Measurements from ENCODE around the gene CTNNA2. TPM values are rescaled to one million over a fixed set of nuclear protein-coding genes. Genes with fewer than 3 reads are reported as not detected.
"Not testable (repeated sequence)": the region's sequence is repeated elsewhere in the genome, so short reads cannot be mapped to it uniquely, and the experiment has no call there.

CTNNA2 gene
- total RNA-seq, 5 donors from 2014 or later (not counting 1 experiment from before 2014, with no cell fraction given) = not detected

- Mint-ChIP-seq H3K27ac (no peak overlapping the region), H3K4me3 (no peak overlapping the region), H3K9me3 (peaks cover 4 to 12% (median 6%) of the 10 kb centered on the region in 3 donors), H3K36me3 (no peaks in the 10 kb centered on the region), H3K27me3 (no peaks in the 10 kb centered on the region), H3K4me1 (no peaks in the 10 kb centered on the region)
- no peaks in the 10 kb centered on the region for H3K4me1 ChIP-seq (ENCODE audit: control insufficient read depth in 1 of 2, extremely low read depth in 1 of 2, insufficient read depth in 2 of 2, low read length in 2 of 2)
- H3K9me3 ChIP-seq = no peaks in the 10 kb centered on the region
- no peak overlapping the region for H3K27ac ChIP-seq (ENCODE audit: low read length)
- ATAC-seq (replicated peaks in 1 of 4) (no peak), DNase-seq (no peak)
- no peaks in the 10 kb centered on the region for H3K36me3 ChIP-seq (ENCODE audit: control insufficient read depth in 2 of 2, extremely low read depth in 1 of 2, insufficient read depth in 1 of 2, low read length in 1 of 2)
- CTCF ChIA-PET = no interaction called here
- POLR2A ChIA-PET = no interaction called here
- no peaks in the 10 kb centered on the region for H3K27me3 ChIP-seq (replicated peaks in 1 of 2; ENCODE audit: control insufficient read depth in 2 of 2, extremely low read depth in 1 of 2, insufficient read depth in 2 of 2, low read length in 1 of 2)
- no peak overlapping the region for H3K4me3 ChIP-seq (ENCODE audit: control insufficient read depth in 1 of 2, extremely low read depth in 1 of 2, low read length in 1 of 2)
- WGBS (ENCODE audit: insufficient coverage) = 100% methylated on average over 1 of the region's 1 CpG
Observed at GRCh38 chr2:80135001-80135400, 622.1 kb downstream of the CTNNA2 start.

GRCh38 chr2:80136338-80136737 is 623.5 kb downstream of the CTNNA2 start:
- no peaks in the 10 kb centered on the region for H3K9me3 ChIP-seq
- no peaks in the 10 kb centered on the region for H3K4me1 Mint-ChIP-seq
- no peak overlapping the region for H3K27ac ChIP-seq (ENCODE audit: low read length)
- no peaks in the 10 kb centered on the region for H3K36me3 Mint-ChIP-seq
- no CpG with 5 or more reads among the region's 1 CpG for whole genome bisulfite sequencing (ENCODE audit: insufficient coverage)
- H3K9me3 Mint-ChIP-seq = peaks cover 4 to 12% (median 6%) of the 10 kb centered on the region in 3 donors
- DNase-seq (no peak), ATAC-seq (replicated peaks in 1 of 4) (no peak)
- H3K27me3 Mint-ChIP-seq = peaks cover 0 to 3% of the 10 kb centered on the region in 2 donors
- H3K27me3 ChIP-seq (replicated peaks in 1 of 2; ENCODE audit: control insufficient read depth in 2 of 2, extremely low read depth in 1 of 2, insufficient read depth in 2 of 2, low read length in 1 of 2) = no peaks in the 10 kb centered on the region
- H3K27ac Mint-ChIP-seq = no peak overlapping the region
- no peak overlapping the region for H3K4me3 Mint-ChIP-seq
- ChIA-PET CTCF (no interaction called here), POLR2A (no interaction called here)
- no peaks in the 10 kb centered on the region for H3K36me3 ChIP-seq (ENCODE audit: control insufficient read depth in 2 of 2, extremely low read depth in 1 of 2, insufficient read depth in 1 of 2, low read length in 1 of 2)
- no peak overlapping the region for H3K4me3 ChIP-seq (ENCODE audit: control insufficient read depth in 1 of 2, extremely low read depth in 1 of 2, low read length in 1 of 2)
- H3K4me1 ChIP-seq (ENCODE audit: control insufficient read depth in 1 of 2, extremely low read depth in 1 of 2, insufficient read depth in 2 of 2, low read length in 2 of 2) = no peaks in the 10 kb centered on the region

GRCh38 chr2:80139001-80139400 is 626.1 kb downstream of the CTNNA2 start:
- WGBS (ENCODE audit: insufficient coverage) = no CpG with 5 or more reads among the region's 4 CpGs
- Mint-ChIP-seq H3K27ac (no peak overlapping the region), H3K4me3 (no peak overlapping the region), H3K9me3 (peaks cover 4 to 12% (median 11%) of the 10 kb centered on the region in 3 donors), H3K4me1 (no peaks in the 10 kb centered on the region), H3K27me3 (peaks cover 0 to 3% of the 10 kb centered on the region in 2 donors), H3K36me3 (no peaks in the 10 kb centered on the region)
- no peak overlapping the region for H3K4me3 ChIP-seq (ENCODE audit: control insufficient read depth in 1 of 2, extremely low read depth in 1 of 2, low read length in 1 of 2)
- H3K27me3 ChIP-seq (replicated peaks in 1 of 2; ENCODE audit: control insufficient read depth in 2 of 2, extremely low read depth in 1 of 2, insufficient read depth in 2 of 2, low read length in 1 of 2) = no peaks in the 10 kb centered on the region
- DNase-seq = no peak
- no peaks in the 10 kb centered on the region for H3K36me3 ChIP-seq (ENCODE audit: control insufficient read depth in 2 of 2, extremely low read depth in 1 of 2, insufficient read depth in 1 of 2, low read length in 1 of 2)
- POLR2A ChIA-PET = no interaction called here
- no peak overlapping the region for H3K27ac ChIP-seq (ENCODE audit: low read length)
- ATAC-seq (replicated peaks in 1 of 4) = no peak
- CTCF ChIA-PET = no interaction called here
- H3K4me1 ChIP-seq (ENCODE audit: control insufficient read depth in 1 of 2, extremely low read depth in 1 of 2, insufficient read depth in 2 of 2, low read length in 2 of 2) = no peaks in the 10 kb centered on the region
- H3K9me3 ChIP-seq = no peaks in the 10 kb centered on the region

- Histone ChIP-seq H3K4me3 (ENCODE audit: control insufficient read depth in 1 of 2, extremely low read depth in 1 of 2, low read length in 1 of 2) (no peak overlapping the region), H3K4me1 (ENCODE audit: control insufficient read depth in 1 of 2, extremely low read depth in 1 of 2, insufficient read depth in 2 of 2, low read length in 2 of 2) (no peaks in the 10 kb centered on the region), H3K27ac (ENCODE audit: low read length) (no peak overlapping the region), H3K36me3 (ENCODE audit: control insufficient read depth in 2 of 2, extremely low read depth in 1 of 2, insufficient read depth in 1 of 2, low read length in 1 of 2) (no peaks in the 10 kb centered on the region), H3K9me3 (no peaks in the 10 kb centered on the region), H3K27me3 (replicated peaks in 1 of 2; ENCODE audit: control insufficient read depth in 2 of 2, extremely low read depth in 1 of 2, insufficient read depth in 2 of 2, low read length in 1 of 2) (no peaks in the 10 kb centered on the region)
- Mint-ChIP-seq H3K36me3 (no peaks in the 10 kb centered on the region), H3K27me3 (peaks cover 0 to 3% of the 10 kb centered on the region in 2 donors), H3K27ac (no peak overlapping the region), H3K4me3 (no peak overlapping the region), H3K4me1 (no peaks in the 10 kb centered on the region), H3K9me3 (peaks cover 2 to 8% (median 7%) of the 10 kb centered on the region in 3 donors)
- ATAC-seq (replicated peaks in 1 of 4) (no peak), DNase-seq (no peak)
- ChIA-PET CTCF (no interaction called here), POLR2A (no interaction called here)
- 80% methylated on average over 1 of the region's 4 CpGs for WGBS (ENCODE audit: insufficient coverage)
Observed at GRCh38 chr2:80141007-80141726, 628.3 kb downstream of the CTNNA2 start.

GRCh38 chr2:80145499-80145898 is 632.6 kb downstream of the CTNNA2 start:
- Mint-ChIP-seq H3K4me3 (no peak overlapping the region), H3K4me1 (no peaks in the 10 kb centered on the region), H3K36me3 (no peaks in the 10 kb centered on the region), H3K27ac (no peak overlapping the region), H3K27me3 (peaks cover 0 to 3% of the 10 kb centered on the region in 2 donors), H3K9me3 (peaks cover 5 to 9% (median 7%) of the 10 kb centered on the region in 3 donors)
- no CpG with 5 or more reads among the region's 4 CpGs for WGBS (ENCODE audit: insufficient coverage)
- H3K4me3 ChIP-seq (ENCODE audit: control insufficient read depth in 1 of 2, extremely low read depth in 1 of 2, low read length in 1 of 2) = no peak overlapping the region
- H3K27ac ChIP-seq (ENCODE audit: low read length) = no peak overlapping the region
- POLR2A ChIA-PET = no interaction called here
- H3K4me1 ChIP-seq (ENCODE audit: control insufficient read depth in 1 of 2, extremely low read depth in 1 of 2, insufficient read depth in 2 of 2, low read length in 2 of 2) = no peaks in the 10 kb centered on the region
- CTCF ChIA-PET = no interaction called here
- no peaks in the 10 kb centered on the region for H3K9me3 ChIP-seq
- no peaks in the 10 kb centered on the region for H3K27me3 ChIP-seq (replicated peaks in 1 of 2; ENCODE audit: control insufficient read depth in 2 of 2, extremely low read depth in 1 of 2, insufficient read depth in 2 of 2, low read length in 1 of 2)
- no peak for DNase-seq
- no peaks in the 10 kb centered on the region for H3K36me3 ChIP-seq (ENCODE audit: control insufficient read depth in 2 of 2, extremely low read depth in 1 of 2, insufficient read depth in 1 of 2, low read length in 1 of 2)
- ATAC-seq (replicated peaks in 1 of 4) = no peak

GRCh38 chr2:80146757-80147156 is 633.9 kb downstream of the CTNNA2 start:
- WGBS (ENCODE audit: insufficient coverage) = 43% methylated on average over 1 of the region's 5 CpGs
- POLR2A ChIA-PET; H3K4me3 Mint-ChIP-seq; H3K27ac Mint-ChIP-seq; ATAC-seq (replicated peaks in 1 of 4); H3K4me1 Mint-ChIP-seq; H3K27ac ChIP-seq (ENCODE audit: low read length); H3K36me3 ChIP-seq (ENCODE audit: control insufficient read depth in 2 of 2, extremely low read depth in 1 of 2, insufficient read depth in 1 of 2, low read length in 1 of 2); H3K36me3 Mint-ChIP-seq; H3K4me1 ChIP-seq (ENCODE audit: control insufficient read depth in 1 of 2, extremely low read depth in 1 of 2, insufficient read depth in 2 of 2, low read length in 2 of 2); DNase-seq; H3K27me3 ChIP-seq (replicated peaks in 1 of 2; ENCODE audit: control insufficient read depth in 2 of 2, extremely low read depth in 1 of 2, insufficient read depth in 2 of 2, low read length in 1 of 2); CTCF ChIA-PET; H3K9me3 Mint-ChIP-seq; H3K9me3 ChIP-seq; H3K27me3 Mint-ChIP-seq; H3K4me3 ChIP-seq (ENCODE audit: control insufficient read depth in 1 of 2, extremely low read depth in 1 of 2, low read length in 1 of 2): not testable (repeated sequence)

GRCh38 chr2:80147690-80148089 is 634.8 kb downstream of the CTNNA2 start:
- Histone ChIP-seq H3K36me3 (ENCODE audit: control insufficient read depth in 2 of 2, extremely low read depth in 1 of 2, insufficient read depth in 1 of 2, low read length in 1 of 2) (no peaks in the 10 kb centered on the region), H3K27ac (ENCODE audit: low read length) (no peak overlapping the region), H3K4me1 (ENCODE audit: control insufficient read depth in 1 of 2, extremely low read depth in 1 of 2, insufficient read depth in 2 of 2, low read length in 2 of 2) (no peaks in the 10 kb centered on the region), H3K9me3 (no peaks in the 10 kb centered on the region), H3K27me3 (replicated peaks in 1 of 2; ENCODE audit: control insufficient read depth in 2 of 2, extremely low read depth in 1 of 2, insufficient read depth in 2 of 2, low read length in 1 of 2) (no peaks in the 10 kb centered on the region), H3K4me3 (ENCODE audit: control insufficient read depth in 1 of 2, extremely low read depth in 1 of 2, low read length in 1 of 2) (no peak overlapping the region)
- no peak for DNase-seq
- ChIA-PET CTCF (no interaction called here), POLR2A (no interaction called here)
- no peaks in the 10 kb centered on the region for H3K4me1 Mint-ChIP-seq
- H3K36me3 Mint-ChIP-seq = no peaks in the 10 kb centered on the region
- H3K27ac Mint-ChIP-seq = no peak overlapping the region
- ATAC-seq (replicated peaks in 1 of 4) = no peak
- peaks cover 0 to 5% (median 5%) of the 10 kb centered on the region in 3 donors for H3K9me3 Mint-ChIP-seq
- no CpG with 5 or more reads among the region's 3 CpGs for WGBS (ENCODE audit: insufficient coverage)
- no peaks in the 10 kb centered on the region for H3K27me3 Mint-ChIP-seq
- H3K4me3 Mint-ChIP-seq = no peak overlapping the region
